Muscle of back (tissue), 11 donors: ENCODE data around the gene CADPS2. TPM values are rescaled to one million over a fixed set of nuclear protein-coding genes. Genes with fewer than 3 reads are reported as not detected.
"Not testable (repeated sequence)": the region's sequence is repeated elsewhere in the genome, so short reads cannot be mapped to it uniquely, and the experiment has no call there.

Experiments
- DNase-seq, 3 donors: peaks; one replicate each; pipeline versions ENCODE4 v3.0.0 to v3.0.0-alpha.2; 2013
- polyA plus RNA-seq, 10 donors: library from polyadenylated mRNA; unstranded; fragments of 120-200 nt; gene quantifications; one replicate each; pipeline ENCODE4 v1.2.1, GENCODE V29; 2013; ENCODE audit not compliant: insufficient read length in 10 of 10

Gene CADPS2
- polyA plus RNA-seq, 10 donors, result 2.7 to 8.6 (median 5.0) TPM

DNA sequence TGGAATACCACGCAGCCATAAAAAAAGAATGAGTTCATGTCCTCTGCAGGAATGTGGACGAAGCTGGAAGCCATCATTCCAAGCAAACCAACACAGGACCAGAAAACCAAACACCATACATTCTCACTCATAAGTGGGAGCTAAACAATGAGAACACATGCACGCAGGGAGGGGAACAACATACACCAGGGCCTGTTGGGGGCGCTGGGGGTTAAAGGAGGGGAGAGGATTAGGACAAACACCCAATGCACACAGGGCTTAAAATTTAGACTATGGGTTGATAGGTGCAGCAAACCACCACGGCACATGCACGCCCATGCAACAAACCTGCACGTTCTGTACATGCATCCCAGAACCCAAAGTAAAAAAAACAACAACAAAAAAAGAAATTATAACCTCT is 210.6 kb downstream of the CADPS2 start:
- no peak for DNase-seq

DNA sequence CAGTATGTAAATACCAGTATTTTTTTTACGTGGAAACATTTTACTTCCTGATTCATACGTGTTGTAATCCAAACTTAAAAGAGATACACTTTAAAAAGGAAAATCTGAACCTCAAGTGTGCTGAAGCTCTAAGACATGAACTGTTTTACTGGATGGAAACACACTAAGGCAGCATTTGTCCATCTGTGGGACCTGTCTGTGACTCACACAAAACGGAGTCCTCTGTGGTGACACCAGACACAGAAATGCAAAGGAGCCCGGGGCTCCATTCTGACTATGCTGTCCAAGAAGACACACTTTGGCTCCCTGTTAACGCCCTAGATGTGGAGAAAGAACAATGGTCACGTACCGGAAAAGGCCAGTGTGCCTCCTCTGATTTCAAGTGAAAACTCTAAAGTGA is 211.2 kb downstream of the CADPS2 start:
- DNase-seq, result peak in 1 of 3 donors; percentile 10

DNA sequence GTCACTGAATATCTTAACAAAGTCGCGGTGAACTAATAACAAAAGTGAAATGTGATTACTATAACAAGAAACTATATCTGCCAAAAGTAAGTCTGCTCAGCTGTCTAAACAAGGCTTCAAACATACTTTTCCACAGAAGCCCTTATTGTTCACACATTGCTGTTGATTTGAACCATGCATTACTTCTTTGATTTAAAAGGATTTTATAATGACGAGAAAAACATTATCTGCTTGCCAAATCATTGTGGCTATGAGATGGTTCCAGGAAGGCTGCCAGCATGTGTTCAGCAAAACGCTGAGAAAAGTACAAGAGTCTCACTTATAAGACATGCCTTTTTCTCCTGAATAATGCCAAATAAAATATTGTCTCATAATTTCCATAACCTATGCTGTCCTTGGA is 211.8 kb downstream of the CADPS2 start:
- DNase-seq, result peak; percentile 23 to 73 (median 55)

DNA sequence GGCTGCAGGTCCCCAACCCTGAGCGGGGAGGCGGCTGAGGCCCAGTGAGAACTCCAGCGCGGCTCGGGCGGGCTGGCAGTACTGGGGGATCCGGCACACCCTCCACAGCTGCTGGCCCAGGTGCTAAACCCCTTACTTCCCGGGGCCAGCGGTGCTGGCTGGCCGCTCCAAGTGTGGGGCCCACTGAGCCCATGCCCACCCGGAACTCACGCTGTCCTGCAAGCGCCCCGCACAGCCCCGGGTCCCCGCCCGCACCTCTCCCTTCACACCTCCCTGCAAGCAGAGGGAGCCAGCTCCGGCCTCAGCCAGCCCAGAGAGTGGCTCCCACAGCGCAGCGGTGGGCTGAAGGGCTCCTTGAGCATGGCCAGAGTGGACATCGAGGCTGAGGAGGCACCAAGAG is 212.3 kb downstream of the CADPS2 start:
- no peak for DNase-seq

DNA sequence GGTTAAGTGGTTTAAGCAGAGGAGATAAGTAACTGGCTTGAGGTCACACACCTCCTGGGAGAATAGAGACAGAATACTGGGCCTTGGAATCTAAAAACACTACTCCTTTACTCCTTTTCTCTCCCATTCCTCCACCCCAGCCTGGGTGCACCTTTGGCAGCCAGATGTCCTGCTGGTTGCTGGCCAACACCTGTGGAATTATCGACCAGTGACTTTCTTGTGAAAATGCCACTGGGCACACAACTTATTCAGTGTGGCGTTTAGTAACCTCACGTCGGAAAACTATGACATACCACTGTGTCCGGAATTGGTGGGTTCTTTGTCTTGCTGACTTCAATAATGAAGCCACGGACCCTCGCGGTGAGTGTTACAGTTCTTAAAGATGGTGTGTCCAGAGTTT is 213.7 kb downstream of the CADPS2 start:
- no peak for DNase-seq

DNA sequence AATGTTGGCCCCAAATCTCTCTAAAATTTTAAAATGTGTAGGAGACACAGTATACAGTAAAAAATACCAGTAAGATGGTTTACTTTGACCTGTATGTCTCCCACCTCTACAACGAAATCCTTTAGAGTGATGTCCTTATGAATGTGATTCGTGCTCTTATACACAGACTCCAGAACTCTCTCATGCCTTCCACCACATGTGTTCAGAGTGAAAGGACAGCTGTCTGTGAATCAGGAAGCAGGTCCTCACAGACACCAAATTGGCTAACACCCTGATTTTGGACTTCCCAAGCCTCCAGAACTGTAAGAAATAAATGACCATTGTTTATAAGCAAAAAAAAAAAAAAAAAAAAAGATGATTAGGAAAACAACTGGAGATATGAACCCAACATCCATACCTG is 222.5 kb downstream of the CADPS2 start:
- no peak for DNase-seq

DNA sequence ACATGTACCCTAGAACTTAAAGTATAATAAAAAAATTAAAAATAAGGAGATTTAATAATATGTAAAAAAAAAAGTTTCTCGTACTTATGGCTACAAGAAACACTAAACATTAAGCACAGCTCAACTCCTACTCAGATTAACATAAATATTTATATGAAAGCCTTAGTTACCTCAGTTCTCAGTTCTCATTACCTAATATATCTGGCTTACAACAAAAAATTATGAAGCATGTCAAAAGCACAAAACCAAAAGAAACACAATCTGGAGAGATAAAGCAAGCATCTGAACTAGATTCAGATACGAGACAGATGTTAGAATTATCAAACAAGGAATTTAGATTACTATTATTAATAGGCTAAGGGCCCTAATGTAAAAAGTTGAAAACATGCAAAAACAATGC is 227.4 kb downstream of the CADPS2 start:
- DNase-seq, result no peak

DNA sequence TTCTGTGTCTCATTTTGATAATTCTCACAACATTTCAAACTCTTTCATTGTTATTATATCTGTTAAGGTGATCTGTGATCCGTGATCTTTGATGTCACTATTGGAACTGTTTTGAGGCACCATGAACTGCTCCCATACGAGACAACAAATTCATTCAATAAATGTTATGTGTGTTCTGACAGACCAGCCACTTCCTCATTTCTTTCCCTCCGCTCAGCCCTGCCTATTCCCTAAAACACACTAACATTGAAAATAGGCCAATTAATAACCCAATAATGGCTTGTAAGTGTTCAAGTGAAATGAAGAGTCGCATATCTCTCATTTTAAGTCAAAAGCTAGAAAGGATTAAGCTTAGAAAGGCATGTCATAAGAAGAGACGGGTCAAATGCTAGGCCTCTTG is 232.6 kb downstream of the CADPS2 start:
- DNase-seq, result no peak

DNA sequence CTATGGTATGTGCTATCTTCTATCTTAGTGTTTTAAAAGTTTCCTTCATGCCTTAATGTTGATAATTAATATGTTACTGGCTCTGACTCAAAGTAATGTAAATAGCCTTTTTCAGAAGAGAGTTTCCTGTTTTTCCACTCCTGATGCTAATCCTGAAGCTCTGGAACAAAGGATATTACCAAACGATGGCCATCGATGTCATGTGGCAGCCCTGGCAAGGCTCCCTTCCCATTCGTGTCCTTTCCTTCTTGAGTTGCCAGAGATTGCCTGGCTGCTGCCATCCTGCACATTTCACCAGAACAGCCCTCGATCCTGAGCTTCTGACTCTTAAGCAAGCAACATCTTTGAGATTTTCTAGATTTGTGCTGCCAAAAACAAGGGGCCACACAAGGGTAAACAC is 233.4 kb downstream of the CADPS2 start:
- no peak for DNase-seq

DNA sequence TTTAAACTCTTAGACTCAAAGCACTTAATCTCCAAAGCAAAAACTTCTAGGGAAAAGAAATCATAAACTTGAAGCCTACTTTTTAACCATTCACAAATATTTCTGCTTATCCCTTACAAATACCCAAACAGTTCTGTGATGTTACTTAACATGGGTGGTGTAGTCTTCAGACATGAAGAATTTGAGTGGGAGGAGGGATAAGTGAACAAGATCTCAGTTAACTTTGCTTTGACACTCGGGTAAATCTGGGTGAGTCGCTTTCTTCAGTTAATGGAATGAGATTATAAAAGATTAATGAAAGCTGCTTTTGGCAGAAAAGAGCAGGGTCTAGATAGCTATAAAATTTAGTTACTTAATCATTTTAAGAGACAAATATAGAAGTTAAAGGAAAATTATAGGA is 234.8 kb downstream of the CADPS2 start:
- DNase-seq, result no peak

DNA sequence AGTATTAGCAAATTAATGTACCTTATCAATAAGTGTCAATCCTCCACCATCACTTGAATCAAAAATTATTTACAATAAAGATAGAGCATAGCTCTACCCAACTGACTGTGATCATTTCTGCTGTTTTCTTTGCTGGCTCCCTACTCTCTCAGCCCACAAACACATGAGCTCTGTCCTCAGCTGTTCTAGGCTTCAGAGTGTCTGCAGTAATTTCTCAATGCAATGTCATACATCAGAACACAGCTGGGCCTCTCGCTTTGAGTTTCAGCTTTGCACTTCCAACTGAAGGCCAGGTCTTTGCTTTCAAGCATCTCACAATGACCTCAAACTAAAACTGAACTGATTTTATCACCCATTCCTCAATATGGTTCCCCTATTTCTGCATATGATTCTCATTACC is 243.0 kb downstream of the CADPS2 start:
- peak in 1 of 3 donors; percentile 2 for DNase-seq

DNA sequence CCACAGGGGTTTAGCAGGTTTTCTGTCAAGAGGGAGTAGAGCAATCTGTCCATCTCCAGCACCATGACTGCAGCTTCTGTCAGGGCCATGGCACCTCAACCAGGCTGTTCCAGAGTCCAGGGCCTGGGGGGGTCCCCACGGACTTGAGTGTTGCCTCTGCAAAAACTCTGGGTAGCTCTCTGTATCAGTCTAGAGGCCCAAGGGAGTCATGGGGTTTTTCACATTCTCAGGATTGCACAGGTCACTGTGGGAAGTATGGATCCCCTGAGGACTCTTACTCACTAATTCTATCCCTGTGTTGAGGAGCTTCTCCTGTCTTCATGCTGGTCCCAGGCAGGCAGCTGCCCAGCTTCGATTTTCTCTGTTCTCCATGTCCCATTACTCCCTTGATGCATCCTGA is 247.8 kb downstream of the CADPS2 start:
- DNase-seq, result no peak

DNA sequence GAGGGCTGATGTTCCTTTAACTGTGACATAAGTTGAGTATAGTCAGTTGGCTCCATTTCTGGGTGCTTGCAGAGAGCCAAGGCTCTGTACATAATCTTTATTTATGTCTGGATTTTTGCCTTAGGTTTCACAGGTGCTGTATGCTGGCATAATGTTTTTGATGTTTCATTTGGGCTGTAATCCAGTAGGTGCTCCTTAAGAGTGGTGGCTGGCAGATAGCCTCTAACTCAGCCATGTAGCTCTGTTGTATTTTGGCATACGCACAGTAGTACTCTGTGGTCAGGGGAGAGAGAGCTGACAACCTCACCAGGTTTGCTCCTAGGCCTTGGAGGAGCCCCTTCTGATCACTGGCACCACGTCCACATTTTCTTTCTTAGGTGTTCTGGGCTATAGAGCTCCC is 248.5 kb downstream of the CADPS2 start:
- DNase-seq, result peak in 1 of 3 donors; percentile 15

DNA sequence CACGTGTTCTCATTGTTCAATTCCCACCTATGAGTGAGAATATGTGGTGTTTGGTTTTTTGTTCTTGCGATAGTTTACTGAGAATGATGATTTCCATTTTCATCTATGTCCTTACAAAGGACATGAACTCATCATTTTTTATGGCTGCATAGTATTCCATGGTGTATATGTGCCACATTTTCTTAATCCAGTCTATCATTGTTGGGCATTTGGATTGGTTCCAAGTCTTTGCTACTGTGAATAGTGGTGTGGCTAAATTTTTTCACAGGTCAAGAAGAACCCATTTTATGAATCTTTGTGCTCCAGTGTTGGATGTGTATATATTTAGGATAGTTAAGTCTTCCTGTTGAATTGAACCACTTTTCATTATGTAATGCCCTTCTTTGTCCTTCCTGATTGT is 250.8 kb downstream of the CADPS2 start:
- DNase-seq, result not testable (repeated sequence)

DNA sequence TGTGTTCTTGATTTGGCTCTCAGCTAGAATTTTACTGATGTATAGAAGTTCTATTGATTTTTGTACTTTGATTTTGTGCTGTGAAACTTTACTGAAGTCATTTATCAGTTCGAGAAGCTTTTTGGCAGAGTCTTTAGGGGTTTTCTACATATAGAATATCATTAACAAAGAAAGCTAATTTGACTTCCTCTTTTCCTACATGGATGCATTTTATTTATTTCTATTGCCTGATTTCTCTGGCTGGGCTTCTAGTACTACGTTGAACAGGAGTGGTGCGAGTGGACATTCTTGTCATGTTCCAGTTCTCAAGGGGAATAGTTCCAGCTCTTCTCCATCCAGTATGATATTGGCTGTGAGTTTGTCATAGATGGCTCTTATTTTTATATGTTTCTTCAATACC is 252.8 kb downstream of the CADPS2 start:
- DNase-seq, result no peak

DNA sequence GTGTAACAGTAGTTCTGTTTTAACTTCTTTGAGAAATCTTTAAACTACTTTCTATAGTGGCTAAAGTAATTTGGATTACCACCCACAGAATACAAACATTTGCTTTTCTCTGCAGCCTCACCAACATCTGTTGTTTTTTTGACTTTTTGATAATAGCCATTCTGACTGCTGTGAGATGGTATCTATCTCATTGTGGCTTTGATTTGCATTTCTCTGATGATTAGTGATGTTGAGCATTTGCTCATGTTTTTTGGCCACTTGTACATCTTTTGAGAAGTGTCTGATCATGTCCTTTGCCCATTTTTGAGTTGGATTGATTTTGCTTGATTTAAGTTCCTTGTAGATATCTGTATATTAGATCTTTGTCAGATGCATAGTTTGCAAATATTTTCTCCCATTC is 254.0 kb downstream of the CADPS2 start:
- no peak for DNase-seq

DNA sequence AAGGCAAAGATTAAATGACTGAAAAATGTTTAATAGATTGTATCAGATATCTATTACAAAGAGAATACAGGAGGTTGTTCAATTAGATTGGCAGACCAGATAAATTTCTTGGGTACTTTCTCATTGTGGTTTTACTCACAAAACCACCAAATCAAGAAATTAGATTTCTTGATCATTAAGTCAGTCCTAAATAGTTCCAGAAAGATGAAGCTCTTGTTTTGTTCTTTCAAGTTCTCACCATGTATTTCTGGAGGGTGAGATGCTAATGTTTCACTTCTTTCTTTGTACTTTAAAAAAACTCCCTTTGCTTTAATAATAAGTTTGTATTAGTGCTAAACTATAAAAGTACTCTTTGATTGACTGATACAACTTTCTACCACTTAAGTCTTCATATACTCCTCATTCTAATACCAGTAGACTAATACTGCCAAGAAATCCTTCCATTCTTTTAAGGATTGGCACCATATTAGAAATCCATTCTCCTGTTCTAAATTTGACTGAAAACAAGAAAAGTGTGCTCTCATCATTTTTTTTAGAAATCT is 256.8 kb downstream of the CADPS2 start:
- DNase-seq, result no peak

DNA sequence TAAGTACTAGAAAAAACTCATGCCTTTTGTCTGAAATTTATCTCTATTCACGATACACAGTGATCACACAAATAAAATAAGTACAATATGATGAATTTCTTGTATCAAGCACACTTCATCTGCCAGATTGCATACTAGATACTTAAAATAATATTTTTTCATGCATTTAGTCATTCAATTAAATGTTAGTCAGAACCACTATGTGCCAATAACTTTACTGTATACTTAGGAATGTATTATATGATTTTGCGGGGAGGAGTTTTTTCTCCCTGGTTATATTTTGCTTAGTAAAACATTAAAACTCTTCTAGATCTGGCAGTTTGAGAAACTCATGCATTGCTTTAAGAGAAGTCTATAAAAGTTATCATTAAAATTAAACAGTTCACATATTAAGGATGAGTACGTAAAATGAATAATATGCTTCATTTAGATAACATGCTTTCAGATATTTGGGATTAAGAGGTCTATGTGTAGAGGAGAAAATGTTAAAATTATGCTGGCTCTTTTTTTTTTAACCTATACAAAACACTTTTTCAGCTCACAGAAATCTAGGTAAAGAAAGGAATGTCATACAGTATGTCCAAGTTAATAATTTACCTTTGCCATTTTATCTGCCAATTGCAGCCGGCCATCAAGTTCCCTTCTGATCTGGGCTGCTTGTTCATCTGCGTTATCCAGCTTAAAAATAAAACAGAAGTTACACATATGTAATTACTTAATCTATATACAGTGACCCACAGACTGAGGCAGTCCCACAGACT is 257.4 kb downstream of the CADPS2 start:
- DNase-seq, result no peak

DNA sequence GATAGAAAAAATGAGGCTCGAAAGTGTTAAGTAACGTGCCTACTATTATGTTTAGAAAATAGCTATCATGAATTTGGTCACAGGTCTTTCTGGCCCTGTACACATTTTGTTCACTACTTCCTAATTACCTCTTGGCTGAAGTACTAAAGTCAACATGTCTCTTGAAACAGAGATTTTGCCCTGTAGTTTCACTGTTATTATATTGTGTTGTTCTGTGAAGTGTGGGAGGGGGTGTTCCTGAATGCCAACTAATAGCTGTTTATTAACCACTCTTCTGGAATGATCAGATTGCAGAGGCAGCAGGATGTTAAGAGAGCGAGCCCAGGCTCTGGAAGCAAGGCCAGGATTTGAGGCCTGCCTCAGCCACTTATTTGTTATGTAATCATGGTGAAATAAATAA is 259.5 kb downstream of the CADPS2 start:
- no peak for DNase-seq

DNA sequence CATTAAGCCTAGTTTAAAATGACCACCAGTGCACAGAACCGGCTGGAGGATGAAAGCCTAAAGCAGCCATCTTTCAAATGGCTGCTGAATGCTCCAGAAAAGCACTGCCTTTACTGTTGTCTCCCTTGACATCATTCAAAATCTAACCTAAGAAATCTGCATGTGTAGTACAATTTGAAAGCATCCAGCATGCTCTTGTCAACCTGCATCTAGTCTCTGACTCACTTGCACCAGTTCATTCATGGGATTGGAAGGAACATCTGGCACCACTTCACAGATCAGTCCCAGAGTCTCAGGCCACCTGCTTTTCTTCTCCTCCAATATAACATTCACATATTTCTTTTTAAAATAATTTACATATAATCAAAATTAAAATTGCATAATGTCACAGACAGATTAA is 263.6 kb downstream of the CADPS2 start:
- DNase-seq, result no peak

DNA sequence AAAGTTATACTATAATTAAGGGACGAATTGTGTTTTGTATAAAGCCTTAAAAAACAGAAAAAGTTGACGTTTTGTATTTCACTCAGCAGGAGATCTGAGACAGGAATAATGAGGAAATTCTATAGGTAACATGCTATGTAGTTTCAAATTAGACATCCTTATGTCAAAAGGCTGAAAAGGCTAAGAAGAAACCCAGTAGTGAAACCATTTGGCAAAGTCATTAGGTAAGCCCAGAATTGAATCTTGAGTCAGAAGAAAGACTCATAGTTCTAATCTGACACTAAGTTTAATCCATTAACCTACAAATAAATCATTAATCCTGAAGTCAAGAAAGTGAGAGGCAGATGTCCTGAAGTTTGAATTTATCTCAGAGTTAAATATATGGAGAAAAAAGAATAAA is 266.6 kb downstream of the CADPS2 start:
- no peak for DNase-seq

DNA sequence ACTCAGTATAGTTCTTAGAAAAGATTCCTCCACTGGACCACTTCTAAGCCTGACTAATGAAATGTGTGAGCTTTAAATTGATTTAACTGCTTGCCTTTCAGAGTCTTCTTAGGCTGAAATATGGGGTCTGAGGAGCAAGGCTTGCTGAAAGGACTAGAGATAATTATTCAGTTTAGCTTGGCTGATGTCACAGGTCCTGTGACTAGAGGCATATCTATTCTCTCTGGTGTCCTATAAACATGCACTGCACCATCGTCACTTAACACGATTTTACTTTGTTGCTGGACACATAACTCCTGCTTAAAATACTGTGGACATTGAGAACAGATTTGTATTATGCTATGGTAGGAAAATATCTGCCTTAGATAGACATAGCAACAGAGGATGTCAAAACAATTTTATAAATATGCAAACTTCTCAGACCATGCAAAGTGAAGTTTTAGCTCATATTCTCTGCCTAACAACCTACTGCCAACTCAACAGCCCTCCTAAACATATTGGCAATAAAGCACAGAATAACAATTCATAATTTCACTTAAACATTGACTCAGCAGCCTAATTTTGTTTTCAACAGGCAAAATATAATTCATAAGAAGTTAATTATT is 267.6 kb downstream of the CADPS2 start:
- DNase-seq, result no peak

DNA sequence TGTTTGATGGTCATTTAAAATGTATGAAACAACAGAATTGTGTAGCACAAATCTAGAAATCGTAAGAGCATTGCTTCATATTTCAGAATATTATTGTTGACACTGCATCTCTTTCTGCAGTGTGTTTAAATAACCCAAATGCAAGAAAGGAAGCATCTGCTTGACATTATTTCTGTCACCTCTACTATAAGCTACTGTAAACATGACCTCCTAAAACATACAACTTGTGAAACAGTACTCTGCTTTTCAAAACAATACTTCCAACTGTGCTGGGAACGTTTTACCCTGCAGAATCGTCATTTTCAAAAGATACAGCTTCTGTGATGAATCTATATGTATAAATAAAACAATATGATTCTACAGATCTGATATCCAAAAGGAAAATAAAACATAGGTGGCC is 269.3 kb downstream of the CADPS2 start:
- DNase-seq, result no peak

DNA sequence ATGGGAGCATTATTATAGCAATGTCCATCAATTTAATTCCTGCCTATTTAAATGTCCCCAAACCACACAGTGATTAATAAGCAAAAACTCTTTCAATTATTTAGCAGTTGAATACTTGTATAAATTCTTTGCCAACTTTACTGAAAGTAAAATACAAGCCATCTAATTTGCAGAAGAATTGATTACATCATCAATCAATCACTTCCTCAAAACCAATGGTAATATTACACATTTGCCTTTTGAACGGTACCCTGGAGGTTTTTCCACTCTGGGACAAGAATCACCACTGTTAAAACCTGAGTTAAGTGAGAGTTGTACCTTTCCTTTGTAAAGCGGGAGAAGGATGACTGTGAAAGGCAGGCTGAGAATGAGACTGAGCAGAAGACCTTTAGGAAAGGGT is 280.3 kb downstream of the CADPS2 start:
- DNase-seq, result no peak
